ENCODE data around the gene ZNRF3.

The ZNRF3 gene

DNA sequence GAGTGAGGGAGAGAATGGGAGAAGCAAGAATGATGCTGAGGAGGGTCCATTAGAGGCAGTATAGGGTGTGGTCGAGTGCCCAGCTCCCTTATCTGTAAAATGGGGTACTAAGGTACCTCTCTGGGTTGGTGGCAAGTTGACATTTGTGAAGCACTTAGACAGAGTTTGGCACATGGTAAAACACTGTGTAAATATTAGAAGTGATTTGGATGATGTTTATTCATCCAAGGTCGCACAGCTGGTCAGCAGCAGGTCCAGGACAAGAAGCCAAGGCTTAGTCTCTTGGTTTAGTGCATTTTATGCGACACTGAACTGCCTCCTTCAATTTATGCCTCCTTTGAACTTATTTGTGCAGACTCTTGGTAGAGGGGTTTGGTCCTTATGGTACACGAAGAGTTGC lies 208.9 kb downstream of the ZNRF3 start:
- DNase-seq (ENCODE audit: low spot score): no peak

DNA sequence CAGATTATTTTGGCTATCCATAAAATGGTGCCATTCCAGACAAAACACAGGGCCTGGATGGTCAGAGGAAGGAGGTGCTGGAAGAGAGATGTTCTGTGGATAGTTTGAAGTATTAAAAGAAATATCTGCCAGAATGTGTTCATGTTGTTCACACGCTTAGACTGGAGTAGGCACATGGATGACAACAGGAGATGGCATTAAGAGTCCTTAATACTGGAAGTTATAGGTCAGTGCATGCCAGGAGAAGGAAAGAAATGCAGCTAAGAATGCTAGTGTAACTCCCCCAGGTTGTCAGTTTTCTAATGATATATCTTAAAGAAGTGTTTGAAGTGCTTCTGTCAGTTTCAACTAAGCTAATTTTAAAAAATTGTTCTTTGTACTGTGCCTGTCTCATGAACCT lies 209.7 kb downstream of the ZNRF3 start:
- DNase-seq (ENCODE audit: low spot score): no peak

DNA sequence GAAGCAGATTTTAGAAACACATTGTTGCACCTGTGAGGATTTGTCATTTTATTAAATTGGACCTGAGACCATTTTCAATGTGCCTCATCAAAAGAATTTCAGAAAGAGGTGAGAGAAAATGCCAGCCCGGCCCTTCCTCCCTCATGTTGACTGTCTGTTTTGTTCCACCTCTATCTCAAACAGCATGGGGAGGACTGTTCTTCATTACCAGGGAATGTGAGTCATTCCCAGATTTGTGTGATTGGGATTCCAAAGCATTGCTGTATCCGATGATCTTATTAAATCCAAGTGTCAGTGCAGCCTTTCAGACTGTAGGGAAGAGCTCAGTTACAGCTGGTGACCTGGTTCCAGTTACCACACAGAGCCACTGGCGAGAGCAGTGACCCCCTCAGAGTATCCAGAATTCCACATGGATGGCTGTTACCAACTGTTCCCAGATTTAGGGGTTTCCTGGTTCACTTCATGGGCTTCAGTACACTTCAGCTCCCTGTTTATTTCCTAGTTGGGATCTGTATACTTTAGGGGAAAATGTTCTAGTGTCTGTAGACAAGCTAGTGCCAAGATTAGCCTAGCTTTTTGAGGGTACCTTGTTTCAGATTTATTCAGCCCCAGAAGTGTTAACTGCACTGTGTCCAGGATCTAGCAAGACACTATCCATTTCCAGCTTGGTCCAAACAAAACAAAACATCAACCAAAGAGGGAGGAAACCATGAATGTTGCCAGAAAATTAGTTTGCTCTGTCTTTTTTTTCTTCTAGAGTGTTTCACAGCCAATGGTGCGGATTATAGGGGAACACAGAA lies 210.3 kb downstream of the ZNRF3 start:
- DNase-seq (ENCODE audit: low spot score): no peak

DNA sequence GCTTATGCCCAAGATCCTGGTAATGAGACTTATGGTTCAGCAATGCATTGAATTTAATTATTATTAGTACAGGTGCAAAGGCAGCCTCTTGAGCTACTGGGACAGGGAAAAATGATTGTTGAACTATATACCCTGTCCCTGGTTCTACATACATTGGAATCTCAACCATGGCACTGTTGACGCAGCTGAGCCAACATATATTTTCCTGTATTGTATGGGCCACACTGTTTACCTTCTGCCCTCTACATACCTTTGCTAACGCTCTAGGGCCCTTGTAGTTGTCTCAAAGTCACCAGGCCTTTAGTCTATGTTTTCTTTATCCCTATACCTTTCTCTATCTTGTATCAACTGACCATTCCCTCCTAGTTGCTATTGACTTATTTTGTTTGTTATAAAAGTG lies 212.1 kb downstream of the ZNRF3 start:
- no peak for DNase-seq (ENCODE audit: low spot score)

DNA sequence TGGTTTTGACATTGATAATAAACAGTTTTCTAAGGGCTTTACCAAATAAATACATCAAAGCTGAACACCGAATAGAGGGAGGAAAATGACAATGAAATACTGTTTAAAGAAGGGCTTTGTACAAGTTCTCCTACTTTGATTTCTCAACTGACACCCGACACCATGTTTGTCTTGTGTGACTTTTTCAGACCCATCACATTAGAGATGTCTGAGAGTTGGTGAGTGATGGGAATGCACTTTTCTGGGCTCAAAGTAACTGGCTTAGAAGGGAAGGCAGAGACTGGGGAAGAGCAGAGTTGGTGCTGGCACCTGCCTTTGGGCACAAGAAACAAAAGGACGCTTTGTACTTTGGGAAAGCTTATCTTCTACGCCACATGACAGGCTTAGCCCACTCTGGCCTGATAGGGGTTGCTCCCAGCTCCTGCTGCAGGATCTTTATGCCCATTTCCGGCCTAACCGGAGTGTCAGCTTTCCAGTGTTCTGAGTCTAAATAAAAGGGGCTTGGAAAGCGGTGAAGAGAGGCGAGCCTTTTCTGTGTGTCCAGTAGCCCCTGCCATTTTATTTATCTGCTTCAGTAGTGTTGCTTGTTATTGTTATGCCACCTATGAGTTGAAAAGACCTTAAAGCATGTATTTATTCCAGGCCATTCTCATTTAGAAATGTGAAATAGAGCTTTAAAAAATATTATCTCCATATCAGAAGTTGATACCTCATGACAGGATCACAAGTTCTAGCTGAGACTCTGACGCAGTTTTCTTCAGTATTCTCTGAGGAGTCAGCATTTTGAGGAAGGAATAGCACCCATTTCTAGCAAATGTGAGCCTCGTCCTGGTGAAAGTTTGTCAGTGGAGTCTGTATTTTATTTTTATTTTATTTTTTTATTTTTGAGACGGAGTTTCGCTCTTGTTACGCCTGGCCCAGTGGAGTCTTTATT lies 213.6 kb downstream of the ZNRF3 start:
- no peak for DNase-seq (ENCODE audit: low spot score)

DNA sequence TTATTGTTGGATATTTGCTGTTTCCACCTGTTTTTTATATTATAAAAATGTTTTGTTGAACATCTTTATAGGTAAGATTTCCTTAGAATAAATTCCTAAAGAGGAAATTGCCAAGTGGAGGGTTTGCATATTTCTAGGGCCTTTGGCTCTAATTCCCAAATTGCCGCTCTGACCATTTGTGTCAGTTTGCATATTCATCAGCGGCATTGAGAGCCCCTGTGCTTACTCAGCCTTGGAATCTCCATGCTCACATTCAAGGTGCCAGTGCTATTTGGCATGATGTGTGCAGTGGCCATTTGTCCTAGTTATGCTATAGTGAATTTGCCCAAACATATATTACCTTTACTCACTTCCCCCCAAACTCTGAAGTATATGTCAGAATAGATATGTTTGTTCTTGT lies 214.9 kb downstream of the ZNRF3 start:
- no peak for DNase-seq (ENCODE audit: low spot score)

- no peak for DNase-seq (ENCODE audit: low spot score)
Measured at GRCh38 chr22:29102300-29102699, 218.9 kb downstream of the ZNRF3 start.

- no peak for DNase-seq (ENCODE audit: low spot score)
Measured at GRCh38 chr22:29103121-29103520, 219.7 kb downstream of the ZNRF3 start.

GRCh38 chr22:29105468-29105867 lies 222.1 kb downstream of the ZNRF3 start:
- no peak for DNase-seq (ENCODE audit: low spot score)

- DNase-seq (ENCODE audit: low spot score): no peak
Measured at GRCh38 chr22:29106839-29107238, 223.5 kb downstream of the ZNRF3 start.
